OCI-LY1 (cell line): ENCODE results near the gene SEC23A.
A peak's percentile ranks its signal among the peaks of the same experiment; 100 is the strongest.

Source experiments
- H2AFZ ChIP-seq: fragments of 200-600 bp; sonication (generic), shearing (Covaris generic); 2 replicates; pipeline ENCODE4 v1.6.0; 2014; ENCODE audit warnings: antibody characterized with exemption, mild to moderate bottlenecking, low read length
- H3F3A ChIP-seq: fragments of 200-600 bp; sonication (generic), shearing (Covaris generic); 2 replicates; pipeline ENCODE4 v1.6.0; 2014; ENCODE audit warnings: mild to moderate bottlenecking, antibody characterized with exemption, low read length, moderate library complexity; ENCODE audit not compliant: insufficient read depth
- H3K27ac ChIP-seq: fragments of 200-600 bp; sonication (generic); 2 replicates; pipeline ENCODE4 v1.5.1; 2014; ENCODE audit warnings: low read length, mixed run types, mild to moderate bottlenecking, low read depth; ENCODE audit not compliant: poor library complexity, severe bottlenecking
- H3K27me3 ChIP-seq: fragments of 200-600 bp; sonication (generic); 2 replicates; pipeline ENCODE4 v1.6.0; 2014; ENCODE audit warnings: antibody characterized with exemption, mild to moderate bottlenecking, low read length, moderate library complexity; ENCODE audit not compliant: insufficient read depth
- H3K36me3 ChIP-seq: fragments of 200-600 bp; sonication (generic); 2 replicates; pipeline ENCODE4 v1.6.1; 2014; ENCODE audit warnings: mild to moderate bottlenecking, antibody characterized with exemption, low read length, moderate library complexity, mixed read lengths; ENCODE audit not compliant: insufficient read depth
- H3K4me1 ChIP-seq: fragments of 200-600 bp; sonication (generic); 2 replicates; pipeline ENCODE4 v1.5.1; 2014; ENCODE audit warnings: mild to moderate bottlenecking, low read length, moderate library complexity; ENCODE audit not compliant: insufficient read depth, severe bottlenecking
- H3K4me2 ChIP-seq: fragments of 200-600 bp; sonication (generic), shearing (Covaris generic); 2 replicates; pipeline ENCODE4 v1.6.1; 2014; ENCODE audit warnings: low read length
- H3K4me3 ChIP-seq: fragments of 200-600 bp; sonication (generic); 2 replicates; pipeline ENCODE4 v1.5.1; 2014; ENCODE audit warnings: low read length, low read depth, mild to moderate bottlenecking, mixed read lengths; ENCODE audit not compliant: poor library complexity, severe bottlenecking
- H3K79me2 ChIP-seq: fragments of 200-600 bp; shearing (Covaris generic); 2 replicates; pipeline ENCODE4 v1.6.1; 2016; ENCODE audit warnings: mixed run types, low read length, mixed read lengths; ENCODE audit not compliant: insufficient read depth
- H3K9ac ChIP-seq: fragments of 200-600 bp; sonication (generic), shearing (Covaris generic); 2 replicates; pipeline ENCODE4 v1.6.1; 2014; ENCODE audit warnings: mild to moderate bottlenecking, low read length, mixed read lengths
- H3K9me2 ChIP-seq: fragments of 200-600 bp; sonication (generic), shearing (Covaris generic); 2 replicates; pipeline ENCODE4 v1.6.1; 2014; ENCODE audit warnings: low read depth, mild to moderate bottlenecking, low read length, mixed read lengths
- H3K9me3 ChIP-seq: fragments of 200-600 bp; shearing (Covaris generic); 2 replicates; pipeline ENCODE4 v1.6.1; 2014; ENCODE audit warnings: low read length, mixed read lengths
- H4K20me1 ChIP-seq: fragments of 200-600 bp; sonication (generic), shearing (Covaris generic); 2 replicates; pipeline ENCODE4 v1.6.0; 2016; ENCODE audit warnings: mild to moderate bottlenecking, low read length; ENCODE audit not compliant: insufficient read depth
- CTCF ChIP-seq: fragments of 200-600 bp; sonication (generic), shearing (Covaris generic); IDR thresholded peaks from 2 replicates; pipeline ENCODE4 v1.5.1; 2017; ENCODE audit warnings: mild to moderate bottlenecking, antibody characterized with exemption, low read length, moderate library complexity, mixed read lengths
- EZH2 ChIP-seq: fragments of 200-600 bp; sonication (generic), shearing (Covaris generic); IDR thresholded peaks from 2 replicates; pipeline ENCODE4 v1.8.0; 2017; ENCODE audit warnings: borderline replicate concordance, mixed run types, mild to moderate bottlenecking, antibody characterized with exemption, low read length, moderate library complexity, mixed read lengths

SEC23A gene

GRCh38 chr14:39038542-39038941, 64.5 kb downstream of the SEC23A start:
- Histone ChIP-seq H4K20me1 (no peaks in the 10 kb centered on the region), H3K4me1 (peaks cover 13% of the 10 kb centered on the region), H3K4me2 (no peak overlapping the region), H3K9ac (no peak overlapping the region), H3K9me2 (no peaks in the 10 kb centered on the region), H3K79me2 (no peaks in the 10 kb centered on the region), H3K27ac (no peak overlapping the region), H3F3A (no peaks in the 10 kb centered on the region), H3K9me3 (no peaks in the 10 kb centered on the region), H3K27me3 (no peaks in the 10 kb centered on the region), H3K4me3 (no peak overlapping the region), H3K36me3 (peaks cover 55% of the 10 kb centered on the region), H2AFZ (no peak overlapping the region)
- TF ChIP-seq EZH2 = no peak

GRCh38 chr14:39036760-39037159, 66.3 kb downstream of the SEC23A start:
- Histone ChIP-seq H3K4me2 (no peak overlapping the region), H4K20me1 (no peaks in the 10 kb centered on the region), H3K27ac (no peak overlapping the region), H3K9me3 (no peaks in the 10 kb centered on the region), H3K9me2 (no peaks in the 10 kb centered on the region), H3F3A (no peaks in the 10 kb centered on the region), H3K4me3 (no peak overlapping the region), H3K9ac (no peak overlapping the region), H2AFZ (no peak overlapping the region), H3K4me1 (peaks cover 13% of the 10 kb centered on the region), H3K36me3 (peaks cover 59% of the 10 kb centered on the region), H3K27me3 (no peaks in the 10 kb centered on the region), H3K79me2 (no peaks in the 10 kb centered on the region)
- no peak for TF ChIP-seq EZH2
- TF ChIP-seq CTCF = no peak

- H3K36me3 ChIP-seq = peaks cover 62% of the 10 kb centered on the region
- H3K9ac ChIP-seq = no peak overlapping the region
- no peaks in the 10 kb centered on the region for H3K9me3 ChIP-seq
- H3K4me3 ChIP-seq = no peak overlapping the region
- TF ChIP-seq CTCF (no peak), EZH2 (no peak)
- H2AFZ ChIP-seq = no peak overlapping the region
- H3K4me2 ChIP-seq = no peak overlapping the region
- H3K79me2 ChIP-seq = no peaks in the 10 kb centered on the region
- peaks cover 13% of the 10 kb centered on the region for H3K4me1 ChIP-seq
- H3K27me3 ChIP-seq = no peaks in the 10 kb centered on the region
- H3K9me2 ChIP-seq = no peaks in the 10 kb centered on the region
- no peaks in the 10 kb centered on the region for H4K20me1 ChIP-seq
- H3K27ac ChIP-seq = no peak overlapping the region
- no peaks in the 10 kb centered on the region for H3F3A ChIP-seq
Observed at GRCh38 chr14:39035336-39035735, 67.7 kb downstream of the SEC23A start.

- H2AFZ ChIP-seq = no peak overlapping the region
- H3K4me2 ChIP-seq = no peak overlapping the region
- no peaks in the 10 kb centered on the region for H3K27me3 ChIP-seq
- no peak overlapping the region for H3K27ac ChIP-seq
- no peak overlapping the region for H3K9ac ChIP-seq
- H3K79me2 ChIP-seq = no peaks in the 10 kb centered on the region
- no peaks in the 10 kb centered on the region for H3K9me2 ChIP-seq
- no peaks in the 10 kb centered on the region for H3K9me3 ChIP-seq
- peak; percentile 50; the same call in 1 of the 2 replicates for TF ChIP-seq CTCF
- no peak for TF ChIP-seq EZH2
- peaks cover 65% of the 10 kb centered on the region for H3K36me3 ChIP-seq
- peaks cover 13% of the 10 kb centered on the region for H3K4me1 ChIP-seq
- H3F3A ChIP-seq = no peaks in the 10 kb centered on the region
- no peaks in the 10 kb centered on the region for H4K20me1 ChIP-seq
- no peak overlapping the region for H3K4me3 ChIP-seq
Observed at GRCh38 chr14:39034481-39035296, 68.3 kb downstream of the SEC23A start.
